Measurements from ENCODE around the gene PYGB.

PYGB gene

GRCh38 chr20:25283221-25283951, 35.5 kb downstream of the PYGB start:
- no peak for DNase-seq

GRCh38 chr20:25284131-25284601, 36.3 kb downstream of the PYGB start:
- DNase-seq = no peak

- DNase-seq = no peak
These were observed 37.3 kb downstream of the PYGB start for GRCh38 chr20:25285091-25285647.

GRCh38 chr20:25285856-25286798, 38.2 kb downstream of the PYGB start:
- no peak for DNase-seq

GRCh38 chr20:25286917-25287316, 39.0 kb downstream of the PYGB start:
- no peak for DNase-seq

GRCh38 chr20:25287631-25288290, 39.9 kb downstream of the PYGB start:
- DNase-seq = no peak

GRCh38 chr20:25288291-25289181, 40.7 kb downstream of the PYGB start:
- DNase-seq = no peak

GRCh38 chr20:25289886-25290597, 42.2 kb downstream of the PYGB start:
- no peak for DNase-seq

GRCh38 chr20:25290646-25291431, 43.0 kb downstream of the PYGB start:
- no peak for DNase-seq

- DNase-seq = no peak
These were observed 43.7 kb downstream of the PYGB start for GRCh38 chr20:25291432-25292133.

GRCh38 chr20:25292176-25292891, 44.4 kb downstream of the PYGB start:
- DNase-seq = no peak

- no peak for DNase-seq
These were observed 45.6 kb downstream of the PYGB start for GRCh38 chr20:25293507-25293906.

- DNase-seq = no peak
These were observed 46.1 kb downstream of the PYGB start for GRCh38 chr20:25293910-25294458.

- no peak for DNase-seq
These were observed 46.8 kb downstream of the PYGB start for GRCh38 chr20:25294459-25295385.

GRCh38 chr20:25295386-25296093, 47.7 kb downstream of the PYGB start:
- DNase-seq = no peak
